GM19238 (cell line): Measurements from ENCODE around the gene NXPE2.
"Not testable (repeated sequence)": the region's sequence is repeated elsewhere in the genome, so short reads cannot be mapped to it uniquely, and the experiment has no call there.

Experiments used
- DNase-seq: peaks from one replicate; pipeline ENCODE4 v3.0.0; 2011; ENCODE audit warnings: low spot score; ENCODE audit not compliant: insufficient read length

Gene NXPE2

GRCh38 chr11:114678125-114679036 lies at the start of gene NXPE2:
Gene NXPE2, plus strand, starts transcription at chr11:114678527. Its CDS starts 49 bp downstream, at chr11:114678576.
- no peak for DNase-seq

GRCh38 chr11:114631445-114631965 lies 46.8 kb upstream of the NXPE2 start:
- not testable (repeated sequence) for DNase-seq

- not testable (repeated sequence) for DNase-seq
Observed at GRCh38 chr11:114639440-114639839, 38.9 kb upstream of the NXPE2 start.

GRCh38 chr11:114650661-114651060 lies 27.7 kb upstream of the NXPE2 start:
- no peak for DNase-seq

GRCh38 chr11:114651145-114651718 lies 27.1 kb upstream of the NXPE2 start:
- no peak for DNase-seq

GRCh38 chr11:114653148-114653547 lies 25.2 kb upstream of the NXPE2 start:
- DNase-seq: no peak

- DNase-seq: no peak
Observed at GRCh38 chr11:114664641-114665040, 13.7 kb upstream of the NXPE2 start.

GRCh38 chr11:114666760-114667159 lies 11.6 kb upstream of the NXPE2 start:
- DNase-seq: no peak

- DNase-seq: no peak
Observed at GRCh38 chr11:114668109-114668508, 10.2 kb upstream of the NXPE2 start.

GRCh38 chr11:114673661-114674060 lies 4.7 kb upstream of the NXPE2 start:
- DNase-seq: no peak

GRCh38 chr11:114679505-114679904 lies 1.2 kb downstream of the NXPE2 start:
- DNase-seq: no peak

GRCh38 chr11:114683007-114683406 lies 4.7 kb downstream of the NXPE2 start:
- no peak for DNase-seq

GRCh38 chr11:114684636-114685035 lies 6.3 kb downstream of the NXPE2 start:
- no peak for DNase-seq

GRCh38 chr11:114685097-114685496 lies 6.8 kb downstream of the NXPE2 start:
- no peak for DNase-seq

- no peak for DNase-seq
Observed at GRCh38 chr11:114705280-114706024, 27.1 kb downstream of the NXPE2 start.

- DNase-seq: no peak
Observed at GRCh38 chr11:114709960-114710359, 31.6 kb downstream of the NXPE2 start.

GRCh38 chr11:114713756-114714155 lies 35.4 kb downstream of the NXPE2 start:
- DNase-seq: no peak

GRCh38 chr11:114719562-114719961 lies 41.2 kb downstream of the NXPE2 start:
- no peak for DNase-seq

GRCh38 chr11:114724916-114725524 lies 46.7 kb downstream of the NXPE2 start:
- no peak for DNase-seq

GRCh38 chr11:114725623-114726022 lies 47.3 kb downstream of the NXPE2 start:
- no peak for DNase-seq

- no peak for DNase-seq
Observed at GRCh38 chr11:114736806-114737205, 58.5 kb downstream of the NXPE2 start.
